Measurements from ENCODE around the gene GCNA.

The GCNA gene

GRCh38 chrX:71625471-71625870, 47.2 kb downstream of the GCNA start:
- no CpG with 5 or more reads among the region's 5 CpGs for WGBS (ENCODE audit: extremely low coverage, insufficient coverage, insufficient read length)
- H3K36me3 ChIP-seq (ENCODE audit: control insufficient read depth in 1 of 2, insufficient read depth in 2 of 2, low read length in 2 of 2) = no peaks in the 10 kb centered on the region
- no peak overlapping the region for H3K14ac ChIP-seq (ENCODE audit: low read length)
- no peaks in the 10 kb centered on the region for H3K79me2 ChIP-seq (ENCODE audit: control insufficient read depth, insufficient read depth, low read length, poor library complexity)
- H2BK12ac ChIP-seq (ENCODE audit: low read length) = no peak overlapping the region
- H3K4ac ChIP-seq (ENCODE audit: low read depth, low read length) = no peak overlapping the region
- no peak overlapping the region for H2AFZ ChIP-seq (ENCODE audit: insufficient read depth, low read length, poor library complexity)
- no peaks in the 10 kb centered on the region for H3K79me1 ChIP-seq (ENCODE audit: low read length)
- H2AK5ac ChIP-seq (ENCODE audit: low read length) = no peak overlapping the region
- no peak overlapping the region for H2BK5ac ChIP-seq (ENCODE audit: low read depth, low read length, poor library complexity)
- H3K18ac ChIP-seq (ENCODE audit: low read length) = no peak overlapping the region
- no peak overlapping the region for H4K8ac ChIP-seq (ENCODE audit: low read depth, low read length)
- no peak overlapping the region for H3K27ac ChIP-seq (ENCODE audit: low read depth, low read length)
- H3K4me3 ChIP-seq (ENCODE audit: low read depth, low read length) = no peak overlapping the region
- H3K9me3 ChIP-seq (ENCODE audit: insufficient read depth, low read depth, low read length) = no peaks in the 10 kb centered on the region
- H3K9ac ChIP-seq (ENCODE audit: low read length) = no peak overlapping the region
- no peaks in the 10 kb centered on the region for H3K27me3 ChIP-seq (ENCODE audit: insufficient read depth, low read length)
- no peak for DNase-seq
- H3K4me2 ChIP-seq (ENCODE audit: low read length) = no peak overlapping the region
- no peak overlapping the region for H2BK120ac ChIP-seq (ENCODE audit: insufficient read depth, low read length, poor library complexity)
- H3K23ac ChIP-seq (ENCODE audit: low read length) = no peak overlapping the region
- no peak overlapping the region for H4K12ac ChIP-seq (ENCODE audit: low read depth, low read length)
- H3K4me1 ChIP-seq (ENCODE audit: control insufficient read depth in 1 of 2, insufficient read depth in 2 of 2, low read length in 2 of 2) = peaks cover 0 to 7% of the 10 kb centered on the region in 2 experiments
- no peak overlapping the region for H4K91ac ChIP-seq (ENCODE audit: low read depth, low read length)

GRCh38 chrX:71626576-71626975, 48.3 kb downstream of the GCNA start:
- H2BK12ac ChIP-seq (ENCODE audit: low read length) = no peak overlapping the region
- no peaks in the 10 kb centered on the region for H3K79me2 ChIP-seq (ENCODE audit: control insufficient read depth, insufficient read depth, low read length, poor library complexity)
- no peak overlapping the region for H3K23ac ChIP-seq (ENCODE audit: low read length)
- no peak overlapping the region for H3K9ac ChIP-seq (ENCODE audit: low read length)
- no peak overlapping the region for H2AK5ac ChIP-seq (ENCODE audit: low read length)
- no peaks in the 10 kb centered on the region for H3K27me3 ChIP-seq (ENCODE audit: insufficient read depth, low read length)
- H4K91ac ChIP-seq (ENCODE audit: low read depth, low read length) = no peak overlapping the region
- H4K12ac ChIP-seq (ENCODE audit: low read depth, low read length) = no peak overlapping the region
- H4K8ac ChIP-seq (ENCODE audit: low read depth, low read length) = no peak overlapping the region
- H2BK5ac ChIP-seq (ENCODE audit: low read depth, low read length, poor library complexity) = no peak overlapping the region
- no peaks in the 10 kb centered on the region for H3K79me1 ChIP-seq (ENCODE audit: low read length)
- H2BK120ac ChIP-seq (ENCODE audit: insufficient read depth, low read length, poor library complexity) = no peak overlapping the region
- H3K4ac ChIP-seq (ENCODE audit: low read depth, low read length) = no peak overlapping the region
- no peak overlapping the region for H3K18ac ChIP-seq (ENCODE audit: low read length)
- H3K36me3 ChIP-seq (ENCODE audit: control insufficient read depth in 1 of 2, insufficient read depth in 2 of 2, low read length in 2 of 2) = no peaks in the 10 kb centered on the region
- peaks cover 0 to 9% of the 10 kb centered on the region in 2 experiments for H3K4me1 ChIP-seq (ENCODE audit: control insufficient read depth in 1 of 2, insufficient read depth in 2 of 2, low read length in 2 of 2)
- H3K9me3 ChIP-seq (ENCODE audit: insufficient read depth, low read depth, low read length) = no peaks in the 10 kb centered on the region
- H2AFZ ChIP-seq (ENCODE audit: insufficient read depth, low read length, poor library complexity) = no peak overlapping the region
- H3K14ac ChIP-seq (ENCODE audit: low read length) = no peak overlapping the region
- no peak overlapping the region for H3K4me2 ChIP-seq (ENCODE audit: low read length)
- WGBS (ENCODE audit: extremely low coverage, insufficient coverage, insufficient read length) = no CpG with 5 or more reads among the region's 6 CpGs
- DNase-seq = no peak
- no peak overlapping the region for H3K4me3 ChIP-seq (ENCODE audit: low read depth, low read length)
- no peak overlapping the region for H3K27ac ChIP-seq (ENCODE audit: low read depth, low read length)

GRCh38 chrX:71627588-71628404, 49.6 kb downstream of the GCNA start:
- H3K9ac ChIP-seq (ENCODE audit: low read length) = no peak overlapping the region

GRCh38 chrX:71629467-71629866, 51.2 kb downstream of the GCNA start:
- H4K91ac ChIP-seq (ENCODE audit: low read depth, low read length) = no peak overlapping the region
- no peaks in the 10 kb centered on the region for H3K27me3 ChIP-seq (ENCODE audit: insufficient read depth, low read length)
- H3K4me1 ChIP-seq (ENCODE audit: control insufficient read depth in 1 of 2, insufficient read depth in 2 of 2, low read length in 2 of 2) = peaks cover 3 to 5% of the 10 kb centered on the region in 2 experiments
- no peak overlapping the region for H4K12ac ChIP-seq (ENCODE audit: low read depth, low read length)
- DNase-seq = no peak
- no peak overlapping the region for H2BK120ac ChIP-seq (ENCODE audit: insufficient read depth, low read length, poor library complexity)
- H3K9ac ChIP-seq (ENCODE audit: low read length) = no peak overlapping the region
- no peak overlapping the region for H3K27ac ChIP-seq (ENCODE audit: low read depth, low read length)
- no peak overlapping the region for H2AK5ac ChIP-seq (ENCODE audit: low read length)
- H3K4me3 ChIP-seq (ENCODE audit: low read depth, low read length) = no peak overlapping the region
- H3K9me3 ChIP-seq (ENCODE audit: insufficient read depth, low read depth, low read length) = no peaks in the 10 kb centered on the region
- no CpG with 5 or more reads among the region's 2 CpGs for WGBS (ENCODE audit: extremely low coverage, insufficient coverage, insufficient read length)
- H3K36me3 ChIP-seq (ENCODE audit: control insufficient read depth in 1 of 2, insufficient read depth in 2 of 2, low read length in 2 of 2) = no peaks in the 10 kb centered on the region
- H3K14ac ChIP-seq (ENCODE audit: low read length) = no peak overlapping the region
- H3K23ac ChIP-seq (ENCODE audit: low read length) = no peak overlapping the region
- H2AFZ ChIP-seq (ENCODE audit: insufficient read depth, low read length, poor library complexity) = no peak overlapping the region
- no peak overlapping the region for H2BK12ac ChIP-seq (ENCODE audit: low read length)
- H3K18ac ChIP-seq (ENCODE audit: low read length) = no peak overlapping the region
- no peak overlapping the region for H3K4ac ChIP-seq (ENCODE audit: low read depth, low read length)
- H2BK5ac ChIP-seq (ENCODE audit: low read depth, low read length, poor library complexity) = no peak overlapping the region
- H4K8ac ChIP-seq (ENCODE audit: low read depth, low read length) = no peak overlapping the region
- H3K4me2 ChIP-seq (ENCODE audit: low read length) = no peak overlapping the region
- H3K79me2 ChIP-seq (ENCODE audit: control insufficient read depth, insufficient read depth, low read length, poor library complexity) = no peaks in the 10 kb centered on the region
- no peaks in the 10 kb centered on the region for H3K79me1 ChIP-seq (ENCODE audit: low read length)

More at GRCh38 chrX:71627588-71628404, 49.6 kb downstream of the GCNA start:
- no peaks in the 10 kb centered on the region for H3K36me3 ChIP-seq (ENCODE audit: control insufficient read depth in 1 of 2, insufficient read depth in 2 of 2, low read length in 2 of 2)
- peak overlapping the region; percentile 37 for H3K14ac ChIP-seq (ENCODE audit: low read length)
- H3K4me1 ChIP-seq (ENCODE audit: control insufficient read depth in 1 of 2, insufficient read depth in 2 of 2, low read length in 2 of 2) = peaks cover 2 to 6% of the 10 kb centered on the region in 2 experiments
- no peak overlapping the region for H3K18ac ChIP-seq (ENCODE audit: low read length)
- H3K27ac ChIP-seq (ENCODE audit: low read depth, low read length) = no peak overlapping the region
- no peaks in the 10 kb centered on the region for H3K79me1 ChIP-seq (ENCODE audit: low read length)
- peak overlapping the region; percentile 22 for H2BK120ac ChIP-seq (ENCODE audit: insufficient read depth, low read length, poor library complexity)
- DNase-seq = no peak
- no peak overlapping the region for H4K12ac ChIP-seq (ENCODE audit: low read depth, low read length)
- no peak overlapping the region for H3K4me2 ChIP-seq (ENCODE audit: low read length)
- H2AFZ ChIP-seq (ENCODE audit: insufficient read depth, low read length, poor library complexity) = no peak overlapping the region
- no peak overlapping the region for H4K8ac ChIP-seq (ENCODE audit: low read depth, low read length)
- no peak overlapping the region for H2AK5ac ChIP-seq (ENCODE audit: low read length)
- no peak overlapping the region for H3K4ac ChIP-seq (ENCODE audit: low read depth, low read length)
- no peaks in the 10 kb centered on the region for H3K79me2 ChIP-seq (ENCODE audit: control insufficient read depth, insufficient read depth, low read length, poor library complexity)
- no CpG with 5 or more reads among the region's 14 CpGs for WGBS (ENCODE audit: extremely low coverage, insufficient coverage, insufficient read length)
- no peak overlapping the region for H4K91ac ChIP-seq (ENCODE audit: low read depth, low read length)
- H3K23ac ChIP-seq (ENCODE audit: low read length) = no peak overlapping the region
- H2BK5ac ChIP-seq (ENCODE audit: low read depth, low read length, poor library complexity) = no peak overlapping the region
- no peaks in the 10 kb centered on the region for H3K9me3 ChIP-seq (ENCODE audit: insufficient read depth, low read depth, low read length)
- H2BK12ac ChIP-seq (ENCODE audit: low read length) = no peak overlapping the region
- H3K27me3 ChIP-seq (ENCODE audit: insufficient read depth, low read length) = no peaks in the 10 kb centered on the region
- H3K4me3 ChIP-seq (ENCODE audit: low read depth, low read length) = no peak overlapping the region

All from trophoblast cell (in vitro differentiated cells and primary cell).